A673 (cell line): ENCODE measurements around the gene PHF21B. TPM values are rescaled to one million over a fixed set of nuclear protein-coding genes. Genes with fewer than 3 reads are reported as not detected.

ENCODE experiments used
- BruUV-seq: library from RNA; stranded (reverse); fragments of 400-500 nt; replicated peaks from 2 replicates; lab custom pipeline; 2021; lab: Mats Ljungman, UMichigan
- CTCF ChIA-PET: fragments of 300-600 bp; sonication (Branson Sonifier 250); formaldehyde crosslinking; loops from one replicate; lab custom pipeline; 2022; ENCODE audit warnings: antibody characterized with exemption; lab: Charles Lee
- POLR2A ChIA-PET: fragments of 300-600 bp; sonication (Branson Sonifier 250); formaldehyde crosslinking; loops from one replicate; lab custom pipeline; 2022; ENCODE audit warnings: antibody characterized with exemption; ENCODE audit not compliant: low non-redundant PET; lab: Charles Lee
- DNase-seq: peaks from one replicate; pipeline ENCODE4 v3.0.0-alpha.2; 2015; ENCODE audit warnings: low spot score
- H3K27ac ChIP-seq: fragments of 200-600 bp; sonication (generic); 2 replicates; pipeline ENCODE4 v1.5.1; 2016; ENCODE audit warnings: mixed run types, low read depth, mild to moderate bottlenecking, mixed read lengths, antibody characterized with exemption, low read length; ENCODE audit not compliant: poor library complexity, severe bottlenecking
- H3K27me3 ChIP-seq: fragments of 200-600 bp; sonication (generic); replicated peaks from 2 replicates; pipeline ENCODE4 v1.6.1; 2017; ENCODE audit warnings: mixed run types, low read depth, mild to moderate bottlenecking, mixed read lengths, antibody characterized with exemption, low read length; ENCODE audit not compliant: insufficient read depth, poor library complexity
- H3K36me3 ChIP-seq: fragments of 200-600 bp; sonication (generic); 2 replicates; pipeline ENCODE4 v1.6.1; 2016; ENCODE audit warnings: mixed run types, mild to moderate bottlenecking, mixed read lengths, antibody characterized with exemption, low read length; ENCODE audit not compliant: insufficient read depth, poor library complexity, severe bottlenecking
- H3K4me1 ChIP-seq: fragments of 200-600 bp; sonication (generic); 2 replicates; pipeline ENCODE4 v1.6.1; 2017; ENCODE audit warnings: mixed run types, mild to moderate bottlenecking, mixed read lengths, antibody characterized with exemption, low read length; ENCODE audit not compliant: insufficient read depth, poor library complexity, severe bottlenecking
- H3K4me3 ChIP-seq: fragments of 200-600 bp; sonication (generic); 2 replicates; pipeline ENCODE4 v1.5.1; 2016; ENCODE audit warnings: low read depth, mixed run types, mild to moderate bottlenecking, mixed read lengths, low read length; ENCODE audit not compliant: poor library complexity, severe bottlenecking
- H3K9me3 ChIP-seq: fragments of 200-600 bp; sonication (generic); 2 replicates; pipeline ENCODE4 v1.6.1; 2016; ENCODE audit warnings: mixed run types, low read depth, mild to moderate bottlenecking, mixed read lengths, antibody characterized with exemption, low read length; ENCODE audit not compliant: poor library complexity, severe bottlenecking
- EZH2 ChIP-seq: fragments of 200-600 bp; sonication (generic); IDR thresholded peaks from 2 replicates; pipeline ENCODE4 v1.6.1; 2017; ENCODE audit warnings: borderline replicate concordance, low read depth, mild to moderate bottlenecking, mixed read lengths, antibody characterized with exemption, low read length; ENCODE audit not compliant: poor library complexity, severe bottlenecking
- intact Hi-C: fragments of 100-400 bp; cut with micrococcal nuclease; formaldehyde crosslinking; loops from one replicate; pipeline ENCODE4 v1.10.0; 2022; ENCODE audit not compliant: unreplicated experiment
- total RNA-seq: library from RNA; stranded (reverse); gene quantifications from 2 replicates; pipeline ENCODE4 v1.2.3, GENCODE V29; 2021
- TF ChIP-seq, protein P1 (sequence below): fragments of 300-800, 200-600 bp; sonication (generic); conservative IDR thresholded peaks from 2 replicates; pipeline ENCODE4 v1.5.1; 2017; ENCODE audit warnings: low read depth, mild to moderate bottlenecking, antibody characterized with exemption, low read length, moderate library complexity, mixed read lengths

PHF21B gene
- total RNA-seq, 1 experiment from 2014 or later: 13.2 TPM

DNA sequence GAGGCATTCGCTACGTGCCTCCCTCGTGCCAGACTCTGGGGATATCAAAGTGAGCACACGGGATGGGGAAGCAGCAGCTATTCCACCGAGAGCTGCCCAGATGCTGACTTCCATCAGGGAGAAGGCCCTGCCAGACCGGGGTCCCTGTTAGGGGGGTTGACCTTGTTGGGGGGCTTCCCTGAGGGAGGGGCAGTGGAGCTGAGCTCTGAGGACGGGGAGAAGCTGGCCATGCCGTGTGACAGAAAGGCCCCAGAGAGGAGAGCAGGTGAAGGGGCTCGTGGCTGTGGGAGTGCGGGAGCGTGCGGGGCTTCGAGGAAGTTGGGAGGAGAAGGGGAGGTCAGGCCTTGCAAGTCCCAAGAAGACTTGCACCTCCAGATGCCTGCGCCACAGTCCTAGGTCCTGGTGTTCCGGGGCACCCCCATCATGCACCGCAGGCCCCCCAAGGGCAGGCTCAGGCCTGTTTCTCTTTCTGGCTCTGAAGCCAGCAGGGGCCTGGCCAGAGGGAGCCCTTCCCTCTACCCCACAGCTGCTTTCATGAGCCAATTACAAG lies 163.0 kb downstream of the PHF21B start:
- Histone ChIP-seq H3K9me3 (no peaks in the 10 kb centered on the region), H3K27me3 (no peaks in the 10 kb centered on the region), H3K4me1 (no peaks in the 10 kb centered on the region), H3K4me3 (no peak overlapping the region), H3K27ac (no peak overlapping the region), H3K36me3 (no peaks in the 10 kb centered on the region)
- no TSS peak for BruUV-seq
- ChIA-PET POLR2A (no interaction called here), CTCF (no interaction called here)
- intact Hi-C loops: no loop called here
- TF ChIP-seq EZH2: no peak
- TF ChIP-seq, protein P1, sequence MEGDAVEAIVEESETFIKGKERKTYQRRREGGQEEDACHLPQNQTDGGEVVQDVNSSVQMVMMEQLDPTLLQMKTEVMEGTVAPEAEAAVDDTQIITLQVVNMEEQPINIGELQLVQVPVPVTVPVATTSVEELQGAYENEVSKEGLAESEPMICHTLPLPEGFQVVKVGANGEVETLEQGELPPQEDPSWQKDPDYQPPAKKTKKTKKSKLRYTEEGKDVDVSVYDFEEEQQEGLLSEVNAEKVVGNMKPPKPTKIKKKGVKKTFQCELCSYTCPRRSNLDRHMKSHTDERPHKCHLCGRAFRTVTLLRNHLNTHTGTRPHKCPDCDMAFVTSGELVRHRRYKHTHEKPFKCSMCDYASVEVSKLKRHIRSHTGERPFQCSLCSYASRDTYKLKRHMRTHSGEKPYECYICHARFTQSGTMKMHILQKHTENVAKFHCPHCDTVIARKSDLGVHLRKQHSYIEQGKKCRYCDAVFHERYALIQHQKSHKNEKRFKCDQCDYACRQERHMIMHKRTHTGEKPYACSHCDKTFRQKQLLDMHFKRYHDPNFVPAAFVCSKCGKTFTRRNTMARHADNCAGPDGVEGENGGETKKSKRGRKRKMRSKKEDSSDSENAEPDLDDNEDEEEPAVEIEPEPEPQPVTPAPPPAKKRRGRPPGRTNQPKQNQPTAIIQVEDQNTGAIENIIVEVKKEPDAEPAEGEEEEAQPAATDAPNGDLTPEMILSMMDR: no peak
- DNase-seq: no peak

DNA sequence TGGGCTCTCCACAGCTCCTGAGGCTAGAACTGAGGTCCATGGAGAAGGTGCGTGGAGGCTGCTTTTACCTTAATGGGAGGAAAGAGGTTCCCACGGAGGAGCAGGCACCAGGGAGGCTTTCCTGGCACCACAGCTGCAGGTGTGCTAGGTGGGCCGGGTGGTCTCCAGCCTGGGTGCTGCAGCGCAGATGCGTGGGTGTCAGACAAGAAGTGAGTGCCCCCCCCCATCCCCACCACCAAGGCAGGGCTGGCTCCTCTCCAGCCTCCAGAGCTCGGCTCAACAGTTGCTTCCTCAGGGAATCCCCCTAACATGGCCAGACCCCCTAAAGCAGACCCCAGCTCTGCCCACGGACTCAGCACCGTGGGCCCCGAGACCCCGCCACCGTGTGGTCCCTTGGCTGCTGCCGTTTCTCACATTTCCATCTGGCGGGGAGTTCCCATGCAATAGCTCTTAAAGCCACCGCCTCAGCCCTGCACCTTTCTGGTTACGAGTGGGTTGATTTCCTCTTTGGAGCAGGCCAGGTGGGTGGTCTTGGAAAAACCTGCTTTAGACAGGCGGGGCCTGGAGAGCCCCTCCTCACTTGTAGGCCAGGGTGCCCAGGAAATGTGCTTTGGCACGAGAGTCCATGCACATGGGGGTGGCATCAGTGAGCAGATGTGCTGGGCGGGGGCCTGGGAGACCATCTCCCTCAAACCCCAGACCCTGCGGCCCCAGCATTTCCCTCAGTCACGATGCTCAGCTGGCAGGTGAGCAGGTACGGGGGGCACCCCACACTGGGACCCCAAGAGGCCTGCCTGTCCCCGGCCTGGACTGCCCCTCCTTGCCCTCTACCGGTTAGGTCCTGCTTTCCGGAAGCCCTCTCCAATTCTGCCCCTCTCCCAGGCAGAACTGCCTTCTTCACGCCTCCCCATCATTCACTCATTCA lies 163.7 kb downstream of the PHF21B start:
- Histone ChIP-seq H3K4me3 (no peak overlapping the region), H3K27me3 (no peaks in the 10 kb centered on the region), H3K9me3 (no peaks in the 10 kb centered on the region), H3K27ac (no peak overlapping the region), H3K36me3 (no peaks in the 10 kb centered on the region), H3K4me1 (no peaks in the 10 kb centered on the region)
- ChIA-PET CTCF (no interaction called here), POLR2A (no interaction called here)
- no peak for DNase-seq
- intact Hi-C loops: no loop called here
- BruUV-seq: no TSS peak
- TF ChIP-seq EZH2: no peak
- TF ChIP-seq, protein P1: no peak

DNA sequence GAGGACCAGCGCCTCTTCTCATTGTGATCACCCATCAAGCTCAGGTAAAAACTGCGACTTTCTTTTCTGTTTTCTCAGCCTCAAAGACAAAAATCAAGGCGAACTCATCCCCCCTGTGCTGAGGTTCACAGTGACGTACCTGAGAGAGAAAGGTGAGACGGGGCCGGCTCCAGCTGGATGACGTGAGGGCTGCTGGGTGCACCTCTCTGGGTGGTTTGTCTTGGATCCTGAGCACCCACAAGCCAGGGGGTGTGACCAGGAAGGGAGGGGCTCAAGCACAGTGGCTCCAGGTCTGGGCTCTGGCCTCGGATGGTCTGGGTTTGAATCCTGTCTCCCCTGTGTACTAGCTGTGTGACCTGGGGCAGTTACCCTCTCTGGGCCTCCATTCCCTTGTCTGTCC lies 164.6 kb downstream of the PHF21B start:
- Histone ChIP-seq H3K9me3 (no peaks in the 10 kb centered on the region), H3K4me3 (no peak overlapping the region), H3K4me1 (no peaks in the 10 kb centered on the region), H3K27ac (no peak overlapping the region), H3K27me3 (no peaks in the 10 kb centered on the region), H3K36me3 (no peaks in the 10 kb centered on the region)
- ChIA-PET CTCF (no interaction called here), POLR2A (no interaction called here)
- intact Hi-C loops: no loop called here
- no peak for DNase-seq
- no TSS peak for BruUV-seq
- TF ChIP-seq, protein P1: no peak
- no peak for TF ChIP-seq EZH2
